Glutamatergic neuron (in vitro differentiated cells): ENCODE results near the gene GRM4. TPM values are rescaled to one million over a fixed set of nuclear protein-coding genes. Genes with fewer than 3 reads are reported as not detected.

Experiments
- DNase-seq: peaks from one replicate; pipeline ENCODE4 v3.0.0; 2022
- H3K27ac Mint-ChIP-seq: one replicate; pipeline ENCODE4 v1.8.0; 2020; ENCODE audit warnings: mild to moderate bottlenecking, mixed read lengths, inconsistent platforms; ENCODE audit not compliant: unreplicated experiment
- H3K27me3 Mint-ChIP-seq: one replicate; pipeline ENCODE4 v1.8.0; 2020; ENCODE audit warnings: mild to moderate bottlenecking, moderate library complexity, mixed read lengths, inconsistent platforms; ENCODE audit not compliant: unreplicated experiment
- H3K36me3 Mint-ChIP-seq: one replicate; pipeline ENCODE4 v1.8.0; 2020; ENCODE audit warnings: mild to moderate bottlenecking, mixed read lengths, inconsistent platforms; ENCODE audit not compliant: unreplicated experiment
- H3K4me1 Mint-ChIP-seq: one replicate; pipeline ENCODE4 v1.8.0; 2020; ENCODE audit warnings: mild to moderate bottlenecking, low read depth, mixed read lengths, inconsistent platforms; ENCODE audit not compliant: unreplicated experiment
- H3K4me3 Mint-ChIP-seq: one replicate; pipeline ENCODE4 v1.8.0; 2020; ENCODE audit warnings: mild to moderate bottlenecking, mixed read lengths, inconsistent platforms; ENCODE audit not compliant: unreplicated experiment
- H3K9me3 Mint-ChIP-seq: one replicate; pipeline ENCODE4 v1.8.0; 2020; ENCODE audit warnings: mild to moderate bottlenecking, moderate library complexity, mixed read lengths, inconsistent platforms; ENCODE audit not compliant: unreplicated experiment
- total RNA-seq: library from RNA; stranded (reverse); fragmentation: NEBNext Ultra II Directional; extraction: Animal tissue kit (Norgen Biotek cat#: 25700); gene quantifications from one replicate; pipeline ENCODE4 v1.2.1, GENCODE V29; 2021; ENCODE audit not compliant: unreplicated experiment
- TF ChIP-seq, protein P1 (sequence below): fragments of 200-600 bp; sonication (generic); IDR thresholded peaks from one replicate; pipeline ENCODE4 v1.5.0; 2021; ENCODE audit not compliant: partially characterized antibody, unreplicated experiment

Gene GRM4
- total RNA-seq, 1 donor from 2014 or later: 119 TPM

DNA sequence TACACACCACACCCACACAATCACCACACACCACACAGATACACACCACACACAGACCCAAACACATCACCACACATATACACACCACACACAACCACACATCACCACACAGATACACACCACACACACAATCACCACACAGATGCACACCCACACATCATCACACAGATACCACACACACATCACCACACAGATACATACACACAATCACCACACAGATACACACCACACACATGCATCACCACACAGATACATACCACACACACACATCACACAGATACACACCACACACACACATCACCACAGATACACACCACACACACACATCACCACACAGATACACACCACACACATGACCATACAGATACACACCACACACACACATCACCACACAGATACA, 73.2 kb downstream of the GRM4 start:
- H3K4me3 Mint-ChIP-seq: no peak overlapping the region
- no peak for DNase-seq
- H3K9me3 Mint-ChIP-seq: peaks cover 14% of the 10 kb centered on the region
- peaks cover 13% of the 10 kb centered on the region for H3K27me3 Mint-ChIP-seq
- H3K4me1 Mint-ChIP-seq: peaks cover 36% of the 10 kb centered on the region
- no peaks in the 10 kb centered on the region for H3K36me3 Mint-ChIP-seq
- H3K27ac Mint-ChIP-seq: no peak overlapping the region
- TF ChIP-seq, protein P1, sequence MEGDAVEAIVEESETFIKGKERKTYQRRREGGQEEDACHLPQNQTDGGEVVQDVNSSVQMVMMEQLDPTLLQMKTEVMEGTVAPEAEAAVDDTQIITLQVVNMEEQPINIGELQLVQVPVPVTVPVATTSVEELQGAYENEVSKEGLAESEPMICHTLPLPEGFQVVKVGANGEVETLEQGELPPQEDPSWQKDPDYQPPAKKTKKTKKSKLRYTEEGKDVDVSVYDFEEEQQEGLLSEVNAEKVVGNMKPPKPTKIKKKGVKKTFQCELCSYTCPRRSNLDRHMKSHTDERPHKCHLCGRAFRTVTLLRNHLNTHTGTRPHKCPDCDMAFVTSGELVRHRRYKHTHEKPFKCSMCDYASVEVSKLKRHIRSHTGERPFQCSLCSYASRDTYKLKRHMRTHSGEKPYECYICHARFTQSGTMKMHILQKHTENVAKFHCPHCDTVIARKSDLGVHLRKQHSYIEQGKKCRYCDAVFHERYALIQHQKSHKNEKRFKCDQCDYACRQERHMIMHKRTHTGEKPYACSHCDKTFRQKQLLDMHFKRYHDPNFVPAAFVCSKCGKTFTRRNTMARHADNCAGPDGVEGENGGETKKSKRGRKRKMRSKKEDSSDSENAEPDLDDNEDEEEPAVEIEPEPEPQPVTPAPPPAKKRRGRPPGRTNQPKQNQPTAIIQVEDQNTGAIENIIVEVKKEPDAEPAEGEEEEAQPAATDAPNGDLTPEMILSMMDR: no peak

DNA sequence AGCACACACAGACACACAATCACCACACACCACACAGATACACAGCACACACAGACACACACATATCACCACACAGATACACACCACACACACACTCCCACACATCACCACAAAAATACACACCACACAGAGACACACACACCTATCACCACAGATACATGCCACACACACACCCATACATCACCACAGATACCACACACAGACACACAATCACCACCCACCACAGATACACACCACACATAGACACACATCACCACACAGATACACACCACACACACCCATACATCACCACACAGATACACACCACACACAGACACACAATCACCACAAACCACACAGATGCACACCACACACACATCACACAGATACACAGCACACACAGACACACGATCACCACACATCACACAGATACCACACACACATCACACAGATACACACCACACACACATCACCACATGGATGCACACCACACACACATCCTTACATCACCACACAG, 74.0 kb downstream of the GRM4 start:
- Mint-ChIP-seq H3K27me3 (peaks cover 11% of the 10 kb centered on the region), H3K9me3 (peaks cover 14% of the 10 kb centered on the region), H3K4me3 (no peak overlapping the region), H3K27ac (no peak overlapping the region), H3K36me3 (no peaks in the 10 kb centered on the region), H3K4me1 (peaks cover 36% of the 10 kb centered on the region)
- DNase-seq: no peak
- TF ChIP-seq, protein P1: no peak

DNA sequence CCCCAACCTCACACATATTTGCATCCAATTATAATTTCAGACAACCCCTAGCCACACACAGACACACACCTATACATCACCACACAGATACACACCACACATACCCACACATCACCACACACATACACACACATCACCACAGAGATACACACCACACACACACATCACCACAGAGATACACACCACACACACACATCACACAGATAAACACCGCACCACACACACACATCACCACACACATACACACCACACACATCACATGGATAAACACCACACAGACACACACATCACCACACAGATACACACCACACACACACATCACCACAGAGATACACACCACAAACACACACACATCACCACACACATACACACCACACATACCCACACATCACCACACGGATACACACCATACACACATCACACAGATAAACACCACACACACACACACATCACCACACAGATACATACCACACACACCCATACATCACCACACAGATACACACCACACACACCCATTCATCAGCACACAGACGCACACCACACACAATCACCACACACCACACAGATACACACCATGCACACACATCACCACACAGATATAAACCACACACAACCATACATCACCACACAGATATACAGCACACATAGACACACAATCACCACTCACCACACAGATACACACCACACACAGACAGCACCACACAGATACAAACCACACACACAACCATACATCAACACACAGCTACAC, 74.6 kb downstream of the GRM4 start:
- TF ChIP-seq, protein P1: no peak
- H3K4me1 Mint-ChIP-seq: peaks cover 32% of the 10 kb centered on the region
- peaks cover 11% of the 10 kb centered on the region for H3K27me3 Mint-ChIP-seq
- no peak for DNase-seq
- no peak overlapping the region for H3K4me3 Mint-ChIP-seq
- no peaks in the 10 kb centered on the region for H3K36me3 Mint-ChIP-seq
- no peak overlapping the region for H3K27ac Mint-ChIP-seq
- H3K9me3 Mint-ChIP-seq: peaks cover 14% of the 10 kb centered on the region

DNA sequence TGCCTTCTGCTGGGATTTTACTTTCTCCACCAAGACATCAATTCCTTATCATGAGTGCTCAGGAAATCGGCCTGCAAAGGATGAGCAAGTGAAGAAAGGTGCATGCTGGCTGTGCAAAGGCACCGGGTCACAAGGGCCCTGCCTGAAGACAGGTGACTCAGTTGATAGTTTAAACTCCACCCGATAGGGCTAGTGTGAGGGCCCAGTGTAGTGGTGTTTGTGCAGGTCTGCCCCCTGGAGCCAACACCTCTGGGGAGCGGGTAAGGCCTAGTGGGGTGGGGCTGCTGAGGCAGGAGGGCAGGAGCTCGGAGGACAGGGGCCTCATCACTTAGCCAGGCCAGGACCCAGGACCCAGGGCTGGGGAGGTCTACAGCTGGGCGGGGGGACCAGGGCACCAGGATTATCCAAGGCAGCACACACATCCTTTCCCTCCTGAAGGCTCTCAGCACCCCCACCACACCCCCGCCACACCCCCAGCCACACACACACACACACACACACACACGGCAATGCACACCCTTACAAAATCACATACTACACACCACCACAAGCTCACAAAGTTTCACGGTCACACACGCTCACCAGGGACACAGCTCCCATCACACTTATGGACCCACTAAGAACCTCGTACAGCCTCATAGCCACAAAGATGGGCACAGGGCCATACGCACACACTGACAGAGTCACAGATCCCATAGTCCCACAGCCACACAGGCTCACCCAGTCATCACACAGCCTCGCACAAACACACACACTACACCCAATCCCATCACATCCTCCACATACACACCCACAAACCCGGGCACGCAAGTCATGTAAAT, 75.4 kb downstream of the GRM4 start:
- Mint-ChIP-seq H3K4me1 (peaks cover 33% of the 10 kb centered on the region), H3K4me3 (peak overlapping the region; percentile 27), H3K9me3 (peaks cover 15% of the 10 kb centered on the region), H3K27me3 (peaks cover 15% of the 10 kb centered on the region), H3K27ac (peak overlapping the region; percentile 91), H3K36me3 (no peaks in the 10 kb centered on the region)
- DNase-seq: no peak
- TF ChIP-seq, protein P1: no peak
